A673 (cell line): ENCODE data around the gene TOMM40. TPM values are rescaled to one million over a fixed set of nuclear protein-coding genes. Genes with fewer than 3 reads are reported as not detected.

Experiments
- BruUV-seq: library from RNA; stranded (reverse); fragments of 400-500 nt; replicated peaks from 2 replicates; lab custom pipeline; 2021; lab: Mats Ljungman, UMichigan
- CTCF ChIA-PET: fragments of 300-600 bp; sonication (Branson Sonifier 250); formaldehyde crosslinking; loops from one replicate; lab custom pipeline; 2022; ENCODE audit warnings: antibody characterized with exemption; lab: Charles Lee
- POLR2A ChIA-PET: fragments of 300-600 bp; sonication (Branson Sonifier 250); formaldehyde crosslinking; loops from one replicate; lab custom pipeline; 2022; ENCODE audit warnings: antibody characterized with exemption; ENCODE audit not compliant: low non-redundant PET; lab: Charles Lee
- DNase-seq: peaks from one replicate; pipeline ENCODE4 v3.0.0-alpha.2; 2015; ENCODE audit warnings: low spot score
- H3K27ac ChIP-seq: fragments of 200-600 bp; sonication (generic); 2 replicates; pipeline ENCODE4 v1.5.1; 2016; ENCODE audit warnings: mixed run types, low read depth, mild to moderate bottlenecking, mixed read lengths, antibody characterized with exemption, low read length; ENCODE audit not compliant: poor library complexity, severe bottlenecking
- H3K27me3 ChIP-seq: fragments of 200-600 bp; sonication (generic); replicated peaks from 2 replicates; pipeline ENCODE4 v1.6.1; 2017; ENCODE audit warnings: mixed run types, low read depth, mild to moderate bottlenecking, mixed read lengths, antibody characterized with exemption, low read length; ENCODE audit not compliant: insufficient read depth, poor library complexity
- H3K36me3 ChIP-seq: fragments of 200-600 bp; sonication (generic); 2 replicates; pipeline ENCODE4 v1.6.1; 2016; ENCODE audit warnings: mixed run types, mild to moderate bottlenecking, mixed read lengths, antibody characterized with exemption, low read length; ENCODE audit not compliant: insufficient read depth, poor library complexity, severe bottlenecking
- H3K4me1 ChIP-seq: fragments of 200-600 bp; sonication (generic); 2 replicates; pipeline ENCODE4 v1.6.1; 2017; ENCODE audit warnings: mixed run types, mild to moderate bottlenecking, mixed read lengths, antibody characterized with exemption, low read length; ENCODE audit not compliant: insufficient read depth, poor library complexity, severe bottlenecking
- H3K4me3 ChIP-seq: fragments of 200-600 bp; sonication (generic); 2 replicates; pipeline ENCODE4 v1.5.1; 2016; ENCODE audit warnings: low read depth, mixed run types, mild to moderate bottlenecking, mixed read lengths, low read length; ENCODE audit not compliant: poor library complexity, severe bottlenecking
- H3K9me3 ChIP-seq: fragments of 200-600 bp; sonication (generic); 2 replicates; pipeline ENCODE4 v1.6.1; 2016; ENCODE audit warnings: mixed run types, low read depth, mild to moderate bottlenecking, mixed read lengths, antibody characterized with exemption, low read length; ENCODE audit not compliant: poor library complexity, severe bottlenecking
- EZH2 ChIP-seq: fragments of 200-600 bp; sonication (generic); IDR thresholded peaks from 2 replicates; pipeline ENCODE4 v1.6.1; 2017; ENCODE audit warnings: borderline replicate concordance, low read depth, mild to moderate bottlenecking, mixed read lengths, antibody characterized with exemption, low read length; ENCODE audit not compliant: poor library complexity, severe bottlenecking
- intact Hi-C: fragments of 100-400 bp; cut with micrococcal nuclease; formaldehyde crosslinking; loops from one replicate; pipeline ENCODE4 v1.10.0; 2022; ENCODE audit not compliant: unreplicated experiment
- total RNA-seq: library from RNA; stranded (reverse); gene quantifications from 2 replicates; pipeline ENCODE4 v1.2.3, GENCODE V29; 2021
- TF ChIP-seq, protein P1 (sequence below): fragments of 300-800, 200-600 bp; sonication (generic); conservative IDR thresholded peaks from 2 replicates; pipeline ENCODE4 v1.5.1; 2017; ENCODE audit warnings: low read depth, mild to moderate bottlenecking, antibody characterized with exemption, low read length, moderate library complexity, mixed read lengths

Gene TOMM40
- total RNA-seq, 1 experiment from 2014 or later = 234 TPM

DNA sequence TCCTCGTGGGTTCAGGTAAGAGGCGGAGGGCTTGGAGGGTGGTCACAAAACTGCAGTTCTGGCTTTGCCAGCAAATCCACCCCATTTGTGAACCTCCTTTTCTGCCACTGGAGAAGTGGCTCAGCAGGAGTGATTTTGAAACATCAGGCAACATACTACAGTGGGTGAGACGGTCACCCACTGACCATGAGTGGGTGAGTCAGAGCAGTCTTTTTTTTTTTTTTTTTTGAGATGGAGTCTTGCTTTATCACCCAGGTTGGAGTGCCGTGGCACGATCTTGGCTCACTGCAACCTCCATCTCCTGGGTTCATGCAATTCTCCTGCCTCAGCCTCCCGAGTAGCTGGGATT is 3.0 kb downstream of the TOMM40 start:
- Histone ChIP-seq H3K4me1 (peaks cover 14% of the 10 kb centered on the region), H3K27ac (no peak overlapping the region), H3K4me3 (no peak overlapping the region), H3K27me3 (no peaks in the 10 kb centered on the region), H3K36me3 (peaks cover 51% of the 10 kb centered on the region), H3K9me3 (no peaks in the 10 kb centered on the region)
- DNase-seq = no peak
- intact Hi-C loops = no loop called here
- TF ChIP-seq, protein P1, sequence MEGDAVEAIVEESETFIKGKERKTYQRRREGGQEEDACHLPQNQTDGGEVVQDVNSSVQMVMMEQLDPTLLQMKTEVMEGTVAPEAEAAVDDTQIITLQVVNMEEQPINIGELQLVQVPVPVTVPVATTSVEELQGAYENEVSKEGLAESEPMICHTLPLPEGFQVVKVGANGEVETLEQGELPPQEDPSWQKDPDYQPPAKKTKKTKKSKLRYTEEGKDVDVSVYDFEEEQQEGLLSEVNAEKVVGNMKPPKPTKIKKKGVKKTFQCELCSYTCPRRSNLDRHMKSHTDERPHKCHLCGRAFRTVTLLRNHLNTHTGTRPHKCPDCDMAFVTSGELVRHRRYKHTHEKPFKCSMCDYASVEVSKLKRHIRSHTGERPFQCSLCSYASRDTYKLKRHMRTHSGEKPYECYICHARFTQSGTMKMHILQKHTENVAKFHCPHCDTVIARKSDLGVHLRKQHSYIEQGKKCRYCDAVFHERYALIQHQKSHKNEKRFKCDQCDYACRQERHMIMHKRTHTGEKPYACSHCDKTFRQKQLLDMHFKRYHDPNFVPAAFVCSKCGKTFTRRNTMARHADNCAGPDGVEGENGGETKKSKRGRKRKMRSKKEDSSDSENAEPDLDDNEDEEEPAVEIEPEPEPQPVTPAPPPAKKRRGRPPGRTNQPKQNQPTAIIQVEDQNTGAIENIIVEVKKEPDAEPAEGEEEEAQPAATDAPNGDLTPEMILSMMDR = no peak
- no peak for TF ChIP-seq EZH2
- BruUV-seq = TSS peak; percentile 3
- ChIA-PET POLR2A (interaction anchor here (0.7 kb wide), 1 partner anchor 61 kb away, joined by 16 read pairs; the partner anchor contains the start of gene CLPTM1), CTCF (no interaction called here)

GRCh38 chr19:44894946-44895345 is 3.9 kb downstream of the TOMM40 start:
- no peaks in the 10 kb centered on the region for H3K9me3 ChIP-seq
- H3K4me1 ChIP-seq = peaks cover 10% of the 10 kb centered on the region
- no peak overlapping the region for H3K4me3 ChIP-seq
- ChIA-PET POLR2A (no interaction called here), CTCF (no interaction called here)
- TF ChIP-seq, protein P1 = no peak
- no peak for TF ChIP-seq EZH2
- DNase-seq = no peak
- BruUV-seq = no TSS peak
- intact Hi-C loops = no loop called here
- H3K27ac ChIP-seq = no peak overlapping the region
- H3K36me3 ChIP-seq = peaks cover 54% of the 10 kb centered on the region
- H3K27me3 ChIP-seq = no peaks in the 10 kb centered on the region

- Histone ChIP-seq H3K4me3 (no peak overlapping the region), H3K27ac (no peak overlapping the region), H3K4me1 (no peaks in the 10 kb centered on the region), H3K36me3 (peaks cover 60% of the 10 kb centered on the region), H3K9me3 (no peaks in the 10 kb centered on the region), H3K27me3 (no peaks in the 10 kb centered on the region)
- CTCF ChIA-PET = no interaction called here
- TF ChIP-seq, protein P1 = no peak
- TF ChIP-seq EZH2 = no peak
- intact Hi-C loops = no loop called here
- BruUV-seq = no TSS peak
- DNase-seq = no peak
- POLR2A ChIA-PET = no interaction called here
Observed at GRCh38 chr19:44897835-44898234, 6.8 kb downstream of the TOMM40 start.
